ENCODE measurements around the gene KIR2DL1.
"Not testable (repeated sequence)": the region's sequence is repeated elsewhere in the genome, so short reads cannot be mapped to it uniquely, and the experiment has no call there.

GRCh38 chr19:54775830-54776229, 6.2 kb downstream of the KIR2DL1 start:
- TF ChIP-seq, protein P1, sequence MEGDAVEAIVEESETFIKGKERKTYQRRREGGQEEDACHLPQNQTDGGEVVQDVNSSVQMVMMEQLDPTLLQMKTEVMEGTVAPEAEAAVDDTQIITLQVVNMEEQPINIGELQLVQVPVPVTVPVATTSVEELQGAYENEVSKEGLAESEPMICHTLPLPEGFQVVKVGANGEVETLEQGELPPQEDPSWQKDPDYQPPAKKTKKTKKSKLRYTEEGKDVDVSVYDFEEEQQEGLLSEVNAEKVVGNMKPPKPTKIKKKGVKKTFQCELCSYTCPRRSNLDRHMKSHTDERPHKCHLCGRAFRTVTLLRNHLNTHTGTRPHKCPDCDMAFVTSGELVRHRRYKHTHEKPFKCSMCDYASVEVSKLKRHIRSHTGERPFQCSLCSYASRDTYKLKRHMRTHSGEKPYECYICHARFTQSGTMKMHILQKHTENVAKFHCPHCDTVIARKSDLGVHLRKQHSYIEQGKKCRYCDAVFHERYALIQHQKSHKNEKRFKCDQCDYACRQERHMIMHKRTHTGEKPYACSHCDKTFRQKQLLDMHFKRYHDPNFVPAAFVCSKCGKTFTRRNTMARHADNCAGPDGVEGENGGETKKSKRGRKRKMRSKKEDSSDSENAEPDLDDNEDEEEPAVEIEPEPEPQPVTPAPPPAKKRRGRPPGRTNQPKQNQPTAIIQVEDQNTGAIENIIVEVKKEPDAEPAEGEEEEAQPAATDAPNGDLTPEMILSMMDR (IDR thresholded peaks at IDR 0.05; ENCODE audit: insufficient read depth, low read length, poor library complexity, severe bottlenecking): not testable (repeated sequence)
- not testable (repeated sequence) for TF ChIP-seq EZH2phosphoT487 (conservative IDR thresholded peaks at IDR 0.05; ENCODE audit: low read length)
